ENCODE results near the gene PDZD11.

GRCh38 chrX:70332600-70332999 lies 42.9 kb upstream of the PDZD11 start:
- TF ChIP-seq POLR2AphosphoS5 (IDR thresholded peaks at IDR 0.05; ENCODE audit: low read depth, low read length), result no peak
- no peak for TF ChIP-seq POLR2A (IDR thresholded peaks at IDR 0.05; ENCODE audit: borderline replicate concordance, extremely low read depth, insufficient read depth, insufficient read length)

Data from HCT116 (cell line).